ENCODE data around the gene CFAP298.

CFAP298 gene

GRCh38 chr21:32599526-32599925 lies 12.7 kb downstream of the CFAP298 start:
- no peak for DNase-seq (ENCODE audit: extremely low read depth in 1 of 2, low read depth in 1 of 2)

GRCh38 chr21:32599091-32599490 lies 13.1 kb downstream of the CFAP298 start:
- DNase-seq (ENCODE audit: extremely low read depth in 1 of 2, low read depth in 1 of 2), result no peak

GRCh38 chr21:32597205-32597604 lies 15.0 kb downstream of the CFAP298 start:
- no peak for DNase-seq (ENCODE audit: extremely low read depth in 1 of 2, low read depth in 1 of 2)

- DNase-seq (ENCODE audit: extremely low read depth in 1 of 2, low read depth in 1 of 2), result no peak
Observed at GRCh38 chr21:32595431-32595830, 16.7 kb downstream of the CFAP298 start.

DNA sequence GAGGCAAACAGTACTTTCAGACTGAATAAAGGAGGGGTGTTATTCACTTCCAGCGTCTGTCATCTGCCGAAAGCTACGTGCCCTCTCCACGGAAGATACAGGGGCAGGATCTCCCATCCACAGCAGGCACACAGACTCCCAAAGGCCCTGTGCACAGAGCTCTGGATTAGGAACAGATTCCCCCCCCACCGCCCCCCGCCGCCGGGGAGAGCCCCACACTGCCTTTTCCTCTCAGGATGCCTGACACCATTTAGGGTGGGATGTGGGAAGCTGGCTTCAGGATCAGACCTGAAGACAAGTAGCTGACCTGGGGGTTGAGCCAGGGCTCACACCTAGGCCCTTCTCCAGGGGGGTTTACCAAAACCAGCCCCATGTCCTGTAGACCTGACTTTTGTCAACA lies 18.5 kb downstream of the CFAP298 start:
- DNase-seq (ENCODE audit: extremely low read depth in 1 of 2, low read depth in 1 of 2), result no peak

GRCh38 chr21:32592929-32593502 lies 19.2 kb downstream of the CFAP298 start:
- DNase-seq (ENCODE audit: extremely low read depth in 1 of 2, low read depth in 1 of 2), result no peak

DNA sequence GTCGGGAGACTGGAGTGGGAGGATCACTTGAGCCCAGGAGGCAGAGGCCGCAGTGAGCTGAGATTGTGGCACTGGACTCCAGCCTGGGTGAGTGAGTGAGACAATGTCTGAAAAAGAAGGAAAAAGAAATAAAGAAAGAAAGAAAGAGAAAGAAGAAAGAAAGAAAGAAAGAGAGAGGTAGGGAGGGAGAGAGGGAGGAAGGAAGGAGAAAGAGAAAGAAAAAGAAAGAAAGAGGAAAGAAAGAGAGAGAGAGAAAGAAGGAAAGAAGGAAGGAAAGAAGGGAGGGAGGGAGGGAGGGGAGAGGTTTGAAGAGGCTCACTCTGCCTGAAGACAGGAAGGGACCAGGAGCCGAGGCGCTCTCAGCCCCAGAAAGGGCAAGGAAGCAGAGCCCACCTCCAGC lies 22.0 kb downstream of the CFAP298 start:
- DNase-seq (ENCODE audit: extremely low read depth in 1 of 2, low read depth in 1 of 2), result no peak

- no peak for DNase-seq (ENCODE audit: extremely low read depth in 1 of 2, low read depth in 1 of 2)
Observed at GRCh38 chr21:32587651-32588050, 24.5 kb downstream of the CFAP298 start.

DNA sequence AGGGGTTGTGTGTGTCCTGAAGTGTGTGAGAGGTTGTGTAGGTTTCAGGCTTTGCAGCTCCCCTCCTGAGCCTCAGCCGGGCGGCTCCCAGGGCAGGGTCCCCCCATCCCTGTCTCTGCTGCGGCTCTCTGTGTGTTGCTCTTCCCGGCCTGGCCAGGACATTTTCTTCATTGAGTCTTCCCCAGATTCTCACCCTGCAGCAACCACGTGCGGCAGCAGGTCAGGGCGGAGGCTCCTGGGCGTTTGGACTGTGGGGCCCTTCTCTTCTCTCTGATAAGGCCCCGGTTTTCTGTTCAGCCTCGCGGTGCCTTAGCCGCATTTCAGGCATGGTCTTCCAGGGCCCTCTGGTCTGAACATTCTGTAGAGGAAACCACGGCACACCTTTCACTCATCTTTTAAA lies 25.1 kb downstream of the CFAP298 start:
- DNase-seq (ENCODE audit: extremely low read depth in 1 of 2, low read depth in 1 of 2), result no peak

DNA sequence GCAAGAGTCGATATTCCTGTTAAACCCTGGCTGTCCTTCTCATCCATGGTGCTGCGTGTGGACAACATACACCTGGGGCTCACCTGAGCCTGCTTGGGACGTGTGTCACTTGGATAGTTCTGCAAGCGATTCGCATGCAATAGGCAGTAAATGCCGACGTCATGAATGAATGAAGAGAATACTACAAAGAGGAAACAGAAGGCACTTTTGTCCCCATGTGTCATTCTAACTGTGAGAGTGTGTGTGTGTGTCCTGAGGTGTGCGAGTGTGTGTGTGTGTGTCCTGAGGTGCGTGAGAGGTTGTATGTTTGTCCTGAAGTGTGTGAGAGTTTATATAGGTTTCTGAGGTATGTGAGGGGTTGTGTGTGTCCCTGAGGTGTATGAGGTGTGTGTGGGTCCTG lies 26.2 kb downstream of the CFAP298 start:
- DNase-seq (ENCODE audit: extremely low read depth in 1 of 2, low read depth in 1 of 2), result no peak

DNA sequence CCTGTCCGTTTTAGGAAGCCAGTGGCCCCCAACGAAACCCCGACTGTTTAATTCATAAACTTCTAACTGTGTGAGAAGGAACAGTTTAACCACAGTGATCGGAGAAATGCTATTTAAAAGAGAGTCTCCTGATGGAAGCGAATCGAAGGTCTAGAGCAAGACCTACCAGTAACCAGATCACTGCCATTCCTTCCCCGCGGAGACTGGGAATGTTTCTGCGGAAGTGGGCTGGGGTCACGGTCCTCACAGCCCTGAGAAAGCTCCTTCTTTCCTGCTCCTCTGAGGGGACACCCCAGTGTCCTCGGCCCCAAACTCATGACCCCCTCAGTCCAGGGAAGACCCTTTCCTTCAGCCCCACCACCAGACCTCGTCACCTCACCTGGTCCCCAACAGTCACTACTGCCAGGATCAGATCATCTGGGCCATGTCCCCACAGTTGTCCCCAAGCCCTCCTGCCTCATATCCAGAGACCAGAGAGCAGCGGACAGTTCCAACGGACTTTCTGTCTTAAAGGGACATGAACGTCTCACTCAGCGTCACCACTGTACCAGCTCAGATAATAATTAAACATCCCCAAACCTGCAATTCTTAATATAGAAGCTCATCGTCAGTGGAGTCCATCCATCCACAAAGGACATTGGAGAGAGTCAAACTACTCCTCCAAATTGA lies 27.0 kb downstream of the CFAP298 start, which contains the start of gene TCP10L:
TCP10L (minus strand) TSS at position 482 of the 669 bp plus-strand sequence. CDS start 1,219 bp downstream, outside the sequence.
- DNase-seq (ENCODE audit: extremely low read depth in 1 of 2, low read depth in 1 of 2), result no peak

- DNase-seq (ENCODE audit: extremely low read depth in 1 of 2, low read depth in 1 of 2), result no peak
Observed at GRCh38 chr21:32584472-32584871, 27.7 kb downstream of the CFAP298 start.

DNA sequence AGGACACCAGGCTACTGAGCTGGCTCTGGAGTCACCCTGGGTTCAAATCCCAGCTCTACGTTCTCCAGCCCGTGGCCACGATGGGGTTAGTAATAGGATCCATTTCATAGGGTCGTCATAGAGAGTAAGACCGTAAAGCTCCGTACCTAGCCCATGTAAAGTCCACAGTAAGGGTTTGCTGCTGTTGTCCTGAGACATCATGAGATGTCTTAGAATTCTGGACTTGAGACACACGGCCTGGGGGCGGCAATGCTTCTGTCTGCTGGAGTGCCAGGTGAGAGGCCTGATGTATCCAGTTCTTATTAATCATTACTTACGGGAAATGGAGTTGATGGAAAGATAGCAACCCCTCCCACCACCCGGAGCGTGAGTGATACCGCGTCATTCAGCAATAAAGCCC lies 30.4 kb downstream of the CFAP298 start:
- no peak for DNase-seq (ENCODE audit: extremely low read depth in 1 of 2, low read depth in 1 of 2)

DNA sequence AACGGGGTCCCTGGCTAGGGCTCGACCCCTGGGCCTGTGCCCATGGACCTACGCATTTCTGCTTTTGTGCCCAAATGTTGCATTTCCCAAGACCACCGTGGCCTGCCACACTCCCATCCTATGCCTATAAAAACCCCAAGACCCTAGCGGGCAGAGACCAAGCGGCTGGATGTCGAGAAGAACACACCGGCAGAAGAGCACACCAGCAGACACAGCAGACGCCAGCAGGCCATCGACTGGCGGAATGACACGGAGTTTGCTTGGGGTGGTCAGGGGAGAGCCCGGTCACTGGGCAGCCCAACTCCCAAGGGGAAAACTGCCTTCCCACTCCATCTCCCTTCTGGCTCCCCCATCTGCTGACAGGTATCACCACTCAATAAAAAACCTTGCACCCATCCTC lies 31.2 kb downstream of the CFAP298 start:
- DNase-seq (ENCODE audit: extremely low read depth in 1 of 2, low read depth in 1 of 2), result no peak

GRCh38 chr21:32578107-32578691 lies 34.0 kb downstream of the CFAP298 start:
- DNase-seq (ENCODE audit: extremely low read depth in 1 of 2, low read depth in 1 of 2), result no peak

DNA sequence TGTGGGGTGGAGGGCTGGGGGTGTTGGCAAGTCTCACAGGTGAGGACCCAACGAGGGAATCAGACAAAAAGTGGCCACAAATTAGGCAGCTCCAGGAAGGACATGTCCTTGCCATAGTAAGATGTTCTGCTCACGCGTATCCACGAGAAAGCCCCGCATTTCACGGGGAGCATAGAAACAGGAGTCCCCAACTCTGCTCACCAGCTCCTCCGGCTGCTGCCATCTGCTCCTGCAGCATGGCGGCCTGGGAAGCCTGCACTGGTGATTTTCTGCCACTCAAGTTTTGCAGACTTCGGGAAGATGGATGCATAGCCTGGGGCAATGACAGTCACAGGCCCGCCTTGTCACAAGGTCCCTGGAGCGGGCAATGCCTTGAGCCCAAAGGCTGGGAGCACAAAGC lies 36.2 kb downstream of the CFAP298 start:
- no peak for DNase-seq (ENCODE audit: extremely low read depth in 1 of 2, low read depth in 1 of 2)

DNA sequence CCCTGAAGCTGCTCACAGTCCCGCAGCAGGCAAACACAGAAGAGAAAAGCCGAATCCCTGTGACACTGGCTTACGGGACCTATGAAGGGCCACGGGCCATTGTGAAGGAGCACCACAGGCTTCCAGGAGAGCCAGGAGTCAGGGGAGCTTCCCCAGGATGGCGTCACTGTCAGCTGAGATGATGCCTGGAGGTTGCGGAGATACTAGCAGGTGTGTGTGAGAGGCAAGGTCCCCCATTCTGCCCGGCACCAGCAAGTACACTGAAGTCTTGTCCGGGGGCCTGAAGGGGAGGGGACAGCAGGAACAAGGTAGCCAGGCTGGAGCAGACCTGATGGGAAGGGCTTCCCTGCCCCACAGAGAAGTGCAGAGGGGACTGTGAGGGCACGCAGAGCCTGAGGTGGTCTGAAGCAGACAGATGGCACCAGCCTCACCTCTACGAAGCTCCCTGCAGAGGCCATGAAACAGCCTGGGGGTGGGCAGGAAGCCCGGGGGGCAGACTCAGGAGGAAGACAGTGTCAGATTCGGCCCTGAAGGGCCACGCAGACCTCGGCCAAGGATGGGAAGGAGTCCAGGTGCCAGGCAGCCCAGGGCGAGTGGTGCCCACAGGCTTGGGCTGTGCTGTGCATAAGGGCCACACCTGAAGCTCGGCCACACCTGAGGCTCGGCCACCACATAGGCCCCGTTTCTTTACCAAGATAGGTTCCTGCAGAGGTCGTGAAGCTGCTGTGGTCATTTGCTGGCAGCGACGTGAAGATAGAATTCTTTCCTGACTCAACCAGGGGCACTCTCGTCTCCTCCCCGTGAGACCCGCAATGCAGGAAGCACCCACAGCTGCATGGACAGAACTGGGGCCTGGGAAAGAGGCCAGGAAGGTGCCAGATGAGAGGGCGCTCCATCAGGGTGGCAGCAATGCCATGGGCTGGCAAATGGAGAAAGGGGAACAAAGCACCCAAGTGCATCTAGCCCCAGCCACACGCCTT lies 36.9 kb downstream of the CFAP298 start:
- DNase-seq (ENCODE audit: extremely low read depth in 1 of 2, low read depth in 1 of 2), result no peak

- DNase-seq (ENCODE audit: extremely low read depth in 1 of 2, low read depth in 1 of 2), result no peak
Observed at GRCh38 chr21:32572574-32573420, 39.4 kb downstream of the CFAP298 start.

DNA sequence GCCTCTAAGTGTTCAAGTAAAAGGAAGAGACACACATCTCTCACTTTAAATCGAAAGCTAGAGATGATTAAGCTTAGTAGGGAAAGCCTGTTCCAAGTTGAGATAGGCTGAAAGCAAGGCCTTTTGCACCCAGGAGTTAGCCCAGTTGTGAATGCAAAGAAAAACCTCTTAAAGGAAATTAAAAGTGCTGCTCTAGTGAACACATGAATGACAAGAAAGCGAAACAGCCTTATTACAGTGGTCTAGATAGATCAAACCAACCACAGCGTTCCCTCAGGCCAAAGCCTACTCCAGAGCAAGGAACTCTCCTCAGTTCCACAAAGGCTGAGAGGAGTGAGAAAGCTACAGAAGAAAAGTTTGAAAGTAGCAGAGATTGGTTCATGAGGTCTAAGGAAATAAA lies 41.7 kb downstream of the CFAP298 start:
- no peak for DNase-seq (ENCODE audit: extremely low read depth in 1 of 2, low read depth in 1 of 2)

Data from activated CD8-positive, alpha-beta memory T cell treated with anti-CD3 and anti-CD28 coated beads for 1 hour (primary cell).